Keratinocyte (primary cell): ENCODE results near the gene PAOX.

Experiments used
- CTCF ChIP-seq, 3 experiments: IDR thresholded peaks in 1 of 3; conservative IDR thresholded peaks in 1 of 3; optimal IDR thresholded peaks in 1 of 3; 2 replicates in 2 of 3; 3 replicates in 1 of 3; pipeline versions ENCODE3 to v1.5.1; 2011; ENCODE audit warnings: low read length in 3 of 3, mild to moderate bottlenecking in 3 of 3, moderate library complexity in 2 of 3, control low read depth in 1 of 3, inconsistent platforms in 1 of 3; ENCODE audit not compliant: insufficient read depth in 2 of 3; ENCODE audit errors: extremely low read depth in 1 of 3
- EZH2 ChIP-seq: IDR thresholded peaks from one replicate; pipeline ENCODE4 v1.6.1; 2012; ENCODE audit warnings: inconsistent platforms, mild to moderate bottlenecking, low read length, moderate library complexity

DNA sequence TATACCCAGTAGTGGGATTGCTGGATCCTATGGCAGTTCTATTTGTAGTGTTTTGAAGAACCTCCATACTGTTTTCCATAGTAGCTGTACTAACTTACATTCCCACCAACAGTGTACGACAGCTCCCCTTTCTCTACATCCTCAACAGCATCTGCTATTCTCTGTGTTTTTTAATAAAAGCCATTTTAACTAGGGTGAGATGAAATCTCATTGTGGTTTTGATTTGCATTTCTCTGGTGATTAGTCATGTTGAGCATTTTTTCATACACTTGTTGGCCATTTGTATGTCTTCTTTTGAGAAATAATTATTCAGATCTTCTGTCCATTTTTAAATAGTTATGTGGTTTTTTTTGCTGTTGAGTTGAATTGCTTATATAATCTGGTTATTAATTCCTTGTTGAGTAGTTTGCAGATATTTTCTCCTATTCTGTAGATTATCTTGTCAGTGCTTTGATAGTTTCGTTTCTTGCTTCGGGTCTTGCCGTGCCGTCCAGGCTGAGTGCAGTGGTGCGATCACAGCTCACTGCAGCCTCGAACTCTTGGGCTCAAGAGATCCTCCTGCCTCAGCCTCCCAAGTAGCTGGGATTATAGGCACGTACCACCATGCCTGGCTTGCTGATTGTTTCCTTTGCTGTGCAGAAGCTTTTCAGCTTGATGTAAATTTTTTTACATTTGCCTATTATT, 26.9 kb downstream of the PAOX start:
- TF ChIP-seq CTCF (optimal IDR thresholded peaks at IDR 0.05 in 1 of 3, IDR thresholded peaks at IDR 0.05 in 1 of 3, conservative IDR thresholded peaks at IDR 0.05 in 1 of 3; ENCODE audit: extremely low read depth in 1 of 3, insufficient read depth in 2 of 3, low read length in 3 of 3) (no peak), EZH2 (no peak)
